GM12892 (cell line): ENCODE data around the gene FNDC3A. TPM values are rescaled to one million over a fixed set of nuclear protein-coding genes. Genes with fewer than 3 reads are reported as not detected.
A peak's percentile ranks its signal among the peaks of the same experiment; 100 is the strongest.

Experiments used
- DNase-seq: peaks from one replicate; pipeline ENCODE4 v3.0.0; 2011; ENCODE audit not compliant: insufficient read length
- FAIRE-seq: peaks from 2 replicates; lab custom pipeline; 2011; peaks lifted over from hg19 to GRCh38; lab: Jason Lieb, UNC
- POLR2A ChIP-seq: IDR thresholded peaks from 2 replicates; pipeline ENCODE4 v1.6.1; 2011; ENCODE audit warnings: low read depth, low read length, control low read depth
- POLR2AphosphoS5 ChIP-seq: IDR thresholded peaks from 2 replicates; pipeline ENCODE4 v1.6.1; 2011; ENCODE audit warnings: low read depth, low read length, control low read depth
- TAF1 ChIP-seq: IDR thresholded peaks from 2 replicates; pipeline ENCODE4 v1.6.1; 2011; ENCODE audit warnings: low read depth, mild to moderate bottlenecking, control low read depth, low read length, borderline replicate concordance
- polyA plus RNA-seq: library from polyadenylated mRNA; unstranded; fragments of >200 nt; gene quantifications from one replicate; pipeline ENCODE4 v1.2.1, GENCODE V29; 2012; ENCODE audit warnings: missing spikeins, inconsistent platforms; ENCODE audit not compliant: missing spikeins

FNDC3A gene, protein sequence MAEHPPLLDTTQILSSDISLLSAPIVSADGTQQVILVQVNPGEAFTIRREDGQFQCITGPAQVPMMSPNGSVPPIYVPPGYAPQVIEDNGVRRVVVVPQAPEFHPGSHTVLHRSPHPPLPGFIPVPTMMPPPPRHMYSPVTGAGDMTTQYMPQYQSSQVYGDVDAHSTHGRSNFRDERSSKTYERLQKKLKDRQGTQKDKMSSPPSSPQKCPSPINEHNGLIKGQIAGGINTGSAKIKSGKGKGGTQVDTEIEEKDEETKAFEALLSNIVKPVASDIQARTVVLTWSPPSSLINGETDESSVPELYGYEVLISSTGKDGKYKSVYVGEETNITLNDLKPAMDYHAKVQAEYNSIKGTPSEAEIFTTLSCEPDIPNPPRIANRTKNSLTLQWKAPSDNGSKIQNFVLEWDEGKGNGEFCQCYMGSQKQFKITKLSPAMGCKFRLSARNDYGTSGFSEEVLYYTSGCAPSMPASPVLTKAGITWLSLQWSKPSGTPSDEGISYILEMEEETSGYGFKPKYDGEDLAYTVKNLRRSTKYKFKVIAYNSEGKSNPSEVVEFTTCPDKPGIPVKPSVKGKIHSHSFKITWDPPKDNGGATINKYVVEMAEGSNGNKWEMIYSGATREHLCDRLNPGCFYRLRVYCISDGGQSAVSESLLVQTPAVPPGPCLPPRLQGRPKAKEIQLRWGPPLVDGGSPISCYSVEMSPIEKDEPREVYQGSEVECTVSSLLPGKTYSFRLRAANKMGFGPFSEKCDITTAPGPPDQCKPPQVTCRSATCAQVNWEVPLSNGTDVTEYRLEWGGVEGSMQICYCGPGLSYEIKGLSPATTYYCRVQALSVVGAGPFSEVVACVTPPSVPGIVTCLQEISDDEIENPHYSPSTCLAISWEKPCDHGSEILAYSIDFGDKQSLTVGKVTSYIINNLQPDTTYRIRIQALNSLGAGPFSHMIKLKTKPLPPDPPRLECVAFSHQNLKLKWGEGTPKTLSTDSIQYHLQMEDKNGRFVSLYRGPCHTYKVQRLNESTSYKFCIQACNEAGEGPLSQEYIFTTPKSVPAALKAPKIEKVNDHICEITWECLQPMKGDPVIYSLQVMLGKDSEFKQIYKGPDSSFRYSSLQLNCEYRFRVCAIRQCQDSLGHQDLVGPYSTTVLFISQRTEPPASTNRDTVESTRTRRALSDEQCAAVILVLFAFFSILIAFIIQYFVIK
- 22.9 TPM for polyA plus RNA-seq

DNA sequence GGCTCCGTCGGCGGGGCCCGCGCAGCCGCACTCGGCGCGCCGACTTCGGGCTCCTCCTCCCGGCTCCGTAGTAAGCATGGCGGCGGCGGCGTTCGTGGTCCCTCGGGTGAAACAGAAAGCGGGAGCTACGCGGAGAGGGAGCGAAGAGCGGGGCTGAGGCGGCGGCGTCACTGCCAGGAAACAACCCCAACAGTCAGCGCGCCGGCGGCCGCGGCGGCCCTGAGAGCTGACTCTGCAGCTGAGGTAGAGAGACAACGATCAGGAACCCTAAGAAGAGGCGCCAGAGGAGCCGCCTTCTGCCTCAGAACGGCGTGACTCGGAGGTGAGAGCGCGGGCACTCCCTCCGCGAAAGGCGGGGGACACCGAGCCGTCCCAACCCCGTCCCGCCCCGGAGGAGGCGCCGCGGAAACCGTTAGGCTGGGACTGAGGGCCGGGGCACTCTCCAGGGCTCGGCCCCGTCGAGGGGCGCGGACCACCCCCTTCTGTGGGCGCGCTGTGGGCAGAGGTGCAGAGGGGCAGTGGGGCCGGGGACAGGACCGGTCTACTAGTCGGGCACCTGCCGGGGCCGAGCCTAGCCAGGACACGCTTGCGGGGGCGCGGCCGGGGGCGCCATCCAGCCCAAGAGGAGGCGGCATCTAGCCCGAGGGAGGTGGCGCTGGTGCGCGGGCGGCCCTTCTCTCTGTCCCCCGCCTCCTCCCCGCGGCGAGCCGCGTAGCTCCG is at the start of gene FNDC3A:
FNDC3A (plus strand) TSS at position 57 of the 720 bp plus-strand sequence. CDS start 30,279 bp downstream, outside the sequence.
- DNase-seq, result peak; percentile 64
- TF ChIP-seq TAF1 (peak; percentile 31; the same call in 1 of the 2 replicates), POLR2AphosphoS5 (peak; percentile 6), POLR2A (peak; percentile 84)
- peak; percentile 95 for FAIRE-seq

DNA sequence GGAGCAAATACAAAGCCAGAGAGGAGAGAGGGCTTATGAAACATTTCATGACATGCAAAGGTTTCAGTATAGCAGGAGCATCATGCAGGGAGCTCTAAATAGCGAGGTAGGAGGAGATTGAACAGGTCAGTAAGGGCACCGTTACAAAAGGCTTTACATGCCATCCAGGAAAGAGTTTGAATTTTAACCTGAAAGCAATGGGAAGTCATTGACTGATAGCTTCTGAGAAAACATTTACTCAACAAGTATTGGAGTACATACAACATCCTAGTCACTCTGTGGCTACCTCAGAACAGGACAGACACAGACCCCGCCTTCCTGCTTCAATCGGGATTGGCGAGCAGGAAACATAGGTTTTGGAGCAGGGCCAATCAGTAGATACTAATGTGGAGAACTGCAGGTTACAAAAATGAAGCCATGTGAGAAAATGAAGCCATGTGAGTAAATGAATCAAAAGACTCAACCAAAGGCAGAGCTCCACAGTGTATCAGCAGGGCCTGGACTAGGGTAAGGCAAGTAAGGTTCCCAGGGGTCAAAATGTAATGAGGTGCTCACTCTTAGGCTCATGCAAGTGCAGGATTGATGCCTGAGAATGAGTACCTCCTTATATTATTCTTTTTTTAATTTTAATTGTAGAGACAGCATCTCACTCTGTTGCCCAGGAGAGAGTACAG is 46.8 kb upstream of the FNDC3A start:
- DNase-seq, result no peak
- no peak for FAIRE-seq
- TF ChIP-seq POLR2A, result no peak
- no peak for TF ChIP-seq POLR2AphosphoS5
- TF ChIP-seq TAF1, result no peak

DNA sequence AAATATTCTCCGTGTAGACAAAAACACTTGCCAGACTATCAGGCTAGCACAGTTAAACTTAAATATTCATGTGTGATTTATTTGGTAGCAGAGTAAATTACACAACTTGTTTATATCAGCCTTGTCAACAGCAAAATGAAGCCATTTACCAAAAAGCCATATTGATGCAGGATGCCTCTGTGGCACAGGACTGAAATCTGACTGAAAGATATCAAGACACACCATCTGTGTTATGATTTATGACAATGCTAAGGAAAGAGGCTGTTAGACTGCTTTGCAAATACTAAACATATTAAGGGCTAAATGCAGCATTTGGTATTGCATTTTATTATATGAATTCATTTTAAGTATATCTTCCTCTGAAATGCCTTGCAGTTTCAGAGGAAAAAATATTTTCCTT is 44.8 kb upstream of the FNDC3A start:
- no peak for TF ChIP-seq POLR2A
- TF ChIP-seq TAF1, result no peak
- TF ChIP-seq POLR2AphosphoS5, result no peak
- FAIRE-seq (no peak), DNase-seq (no peak)

DNA sequence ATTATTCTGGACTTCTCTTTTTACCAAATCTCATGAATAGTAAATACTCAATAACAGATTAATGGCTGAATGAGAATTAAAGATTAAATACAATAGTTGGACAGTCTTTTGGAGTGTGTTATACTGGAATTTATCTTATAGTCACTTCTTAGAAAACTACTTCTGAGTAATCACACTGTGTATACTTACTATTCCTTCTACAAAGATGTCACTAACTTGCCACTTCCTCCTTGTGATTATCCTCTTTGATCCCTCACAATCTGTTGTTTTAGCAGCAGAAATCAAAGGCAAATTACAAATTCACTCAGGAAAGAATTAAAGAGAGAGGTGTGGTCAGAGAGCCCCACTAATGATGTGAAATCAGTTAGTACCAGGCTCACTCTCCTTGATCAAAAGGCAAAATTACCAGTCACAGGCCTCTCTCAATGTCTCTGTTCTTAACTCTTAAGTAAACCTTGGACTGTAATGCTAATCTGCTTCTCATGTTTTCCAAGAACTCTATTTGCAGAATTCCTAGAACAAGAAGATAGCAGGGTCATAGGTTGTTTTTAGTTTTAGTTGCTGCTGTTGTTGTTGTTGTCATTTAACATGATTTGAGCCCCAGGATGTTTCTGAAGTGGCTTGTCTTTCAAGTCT is 37.3 kb upstream of the FNDC3A start:
- FAIRE-seq, result no peak
- TF ChIP-seq TAF1 (no peak), POLR2A (no peak), POLR2AphosphoS5 (no peak)
- no peak for DNase-seq

DNA sequence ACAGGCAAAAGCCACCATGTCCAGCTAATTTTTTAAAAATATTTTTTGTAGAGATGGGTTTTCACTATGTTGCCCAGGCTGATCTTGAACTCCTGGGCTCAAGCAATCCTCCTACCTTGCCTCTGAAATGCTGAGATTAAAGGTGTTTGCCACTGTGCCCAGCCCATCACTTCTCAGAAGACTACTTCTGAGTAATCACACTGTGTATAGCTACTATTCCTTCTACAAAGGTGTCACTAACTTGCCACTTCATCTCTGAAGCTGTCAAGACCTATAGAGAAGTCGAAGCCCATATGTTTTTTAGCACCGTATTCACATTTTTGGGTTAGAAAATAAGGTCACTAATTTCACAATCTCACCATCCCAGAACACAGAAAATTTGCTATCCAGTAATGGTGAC is 36.0 kb upstream of the FNDC3A start:
- no peak for DNase-seq
- FAIRE-seq, result no peak
- TF ChIP-seq POLR2AphosphoS5, result no peak
- TF ChIP-seq TAF1, result no peak
- TF ChIP-seq POLR2A, result no peak

DNA sequence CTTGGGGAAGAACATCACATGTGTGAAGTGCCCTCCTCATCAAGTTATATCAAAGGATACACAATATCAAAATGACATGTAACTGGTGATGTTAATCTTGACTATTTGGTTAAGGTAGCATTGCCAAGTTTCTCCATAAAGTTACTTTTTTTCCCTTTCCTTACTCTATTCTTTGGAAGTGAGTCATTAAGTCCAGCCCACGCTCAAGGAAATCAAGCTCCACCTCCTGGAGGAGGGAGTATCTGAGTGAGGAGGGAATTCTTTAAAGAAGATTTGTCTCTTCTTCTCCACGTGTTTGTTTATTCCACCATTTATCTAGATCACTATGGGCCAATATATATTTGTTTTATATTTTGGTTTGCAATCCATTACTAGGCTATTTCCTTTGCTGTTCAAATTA is 33.6 kb upstream of the FNDC3A start:
- no peak for TF ChIP-seq POLR2A
- TF ChIP-seq POLR2AphosphoS5, result no peak
- no peak for TF ChIP-seq TAF1
- FAIRE-seq, result no peak
- DNase-seq, result no peak

DNA sequence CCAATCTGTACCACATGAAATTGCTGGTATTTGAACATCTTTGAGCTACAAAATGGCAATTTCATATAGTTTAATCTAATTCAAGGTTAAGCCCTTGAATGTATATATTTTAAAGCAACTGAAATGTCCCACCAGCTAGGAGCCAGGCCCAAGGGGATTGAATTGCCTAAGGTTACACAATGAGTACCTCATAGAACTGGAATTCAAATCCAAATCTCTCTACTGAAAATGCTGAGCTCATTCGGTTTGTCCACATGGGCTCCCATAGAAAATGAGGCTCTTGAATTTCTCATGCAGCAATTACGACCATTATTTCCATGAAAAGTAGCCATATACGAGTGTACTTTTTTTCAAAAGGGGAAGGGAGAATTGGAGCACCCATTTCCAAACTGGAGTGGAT is 31.5 kb upstream of the FNDC3A start:
- TF ChIP-seq POLR2A, result no peak
- no peak for TF ChIP-seq POLR2AphosphoS5
- no peak for TF ChIP-seq TAF1
- no peak for DNase-seq
- FAIRE-seq, result no peak

DNA sequence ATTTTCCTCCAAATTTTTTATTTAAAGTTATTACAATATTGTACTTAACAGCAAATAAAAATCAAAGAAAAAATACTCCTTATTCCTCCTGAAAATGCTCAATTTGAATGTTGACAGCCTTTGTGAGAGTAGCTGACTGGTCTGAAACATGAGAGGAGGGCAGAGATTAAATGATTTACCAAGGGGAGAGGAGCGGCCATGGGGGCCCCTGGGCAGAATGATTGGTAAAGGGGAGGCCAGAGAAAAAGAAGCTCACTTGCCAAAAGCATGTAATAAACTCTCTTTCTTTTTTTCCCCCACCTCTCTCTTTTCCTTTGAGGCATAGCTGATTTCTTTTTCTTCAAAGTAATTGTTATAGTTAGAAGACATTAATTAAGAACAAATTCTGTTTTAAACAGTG is 30.1 kb upstream of the FNDC3A start:
- TF ChIP-seq POLR2A (no peak), POLR2AphosphoS5 (no peak), TAF1 (no peak)
- FAIRE-seq, result no peak
- DNase-seq, result no peak

DNA sequence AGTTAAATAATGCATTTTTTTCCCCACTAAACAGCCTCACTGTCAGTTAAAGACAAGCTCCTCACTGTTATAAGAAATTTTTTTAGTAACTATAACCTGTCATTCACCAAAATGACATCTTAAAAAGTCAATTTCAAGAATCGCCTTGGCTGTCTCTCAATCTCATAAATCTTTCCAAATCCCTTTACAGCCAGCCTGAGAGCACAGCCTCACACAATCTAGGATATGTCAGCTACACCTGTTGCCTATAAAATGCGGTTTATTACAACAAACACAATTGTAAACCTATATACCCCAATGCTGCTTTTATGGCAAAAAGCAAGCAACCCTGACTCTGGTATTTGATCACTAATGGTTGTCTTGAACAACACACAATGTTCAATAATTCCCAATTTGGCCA is 29.5 kb upstream of the FNDC3A start:
- FAIRE-seq, result no peak
- TF ChIP-seq TAF1, result no peak
- TF ChIP-seq POLR2A, result no peak
- no peak for TF ChIP-seq POLR2AphosphoS5

More for the DNA sequence above, 29.5 kb upstream of the FNDC3A start:
- DNase-seq, result no peak
